AG20443 (cell line): ENCODE data around the gene ATP8A1.

ENCODE experiments used
- DNase-seq: peaks from one replicate; pipeline ENCODE4 v3.0.0; 2012; ENCODE audit warnings: low spot score, mixed read lengths

The ATP8A1 gene

DNA sequence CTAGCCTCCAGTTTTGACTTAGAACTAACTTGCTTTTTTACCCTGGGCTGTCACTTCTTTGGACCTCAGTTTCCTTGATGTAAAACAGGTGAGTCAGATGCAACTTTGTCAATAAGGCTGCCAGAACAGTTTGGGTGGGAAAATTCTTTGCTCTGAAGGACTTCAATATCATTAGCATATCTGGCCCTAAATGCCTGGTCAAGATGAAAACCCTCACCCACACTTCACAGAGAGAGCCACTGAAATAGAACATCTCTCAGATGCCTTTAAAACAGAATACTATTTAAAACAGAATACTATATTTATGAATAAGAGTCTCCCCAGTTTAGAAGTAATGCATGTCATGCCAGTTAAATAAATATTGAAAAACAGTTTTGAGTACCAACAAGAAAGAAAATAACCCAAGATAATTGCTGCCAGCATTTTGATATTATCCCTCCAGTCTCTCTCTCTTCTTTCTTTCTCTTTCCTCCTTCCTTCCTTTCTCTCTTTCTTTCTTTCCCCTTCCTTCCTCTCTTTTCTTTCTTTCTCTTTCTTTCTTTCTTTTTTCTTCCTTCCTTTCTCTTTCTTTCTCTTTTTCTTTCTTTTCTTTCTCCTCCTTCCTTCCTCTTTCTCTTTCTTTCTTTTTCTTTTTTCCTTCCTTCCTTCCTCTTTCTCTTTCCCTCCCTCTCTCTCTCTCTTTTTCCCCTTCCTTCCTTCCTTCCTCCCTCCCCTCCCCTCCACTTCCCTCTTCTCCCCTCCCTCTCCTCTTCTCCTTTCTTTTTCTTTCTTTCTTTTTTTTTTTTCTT, 292.4 kb downstream of the ATP8A1 start:
- DNase-seq, result no peak

DNA sequence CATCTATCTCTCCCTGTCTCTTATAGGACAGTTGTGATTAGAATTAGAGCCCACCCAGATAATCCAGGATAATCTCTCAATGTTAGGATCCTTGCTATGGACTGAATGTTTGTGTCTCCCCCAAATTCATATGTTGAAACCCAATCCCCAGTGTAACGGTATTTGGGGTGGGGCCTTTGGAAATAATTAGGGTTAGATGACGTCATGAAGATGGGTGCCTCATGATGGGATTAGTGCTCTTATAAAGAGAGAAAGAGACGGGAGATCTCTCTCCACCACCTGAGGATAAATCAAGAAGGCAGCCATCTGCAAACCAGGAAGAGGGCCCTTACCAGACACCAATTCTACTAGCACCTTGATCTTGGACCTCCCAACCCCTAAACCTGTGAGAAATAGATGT, 293.3 kb downstream of the ATP8A1 start:
- no peak for DNase-seq

DNA sequence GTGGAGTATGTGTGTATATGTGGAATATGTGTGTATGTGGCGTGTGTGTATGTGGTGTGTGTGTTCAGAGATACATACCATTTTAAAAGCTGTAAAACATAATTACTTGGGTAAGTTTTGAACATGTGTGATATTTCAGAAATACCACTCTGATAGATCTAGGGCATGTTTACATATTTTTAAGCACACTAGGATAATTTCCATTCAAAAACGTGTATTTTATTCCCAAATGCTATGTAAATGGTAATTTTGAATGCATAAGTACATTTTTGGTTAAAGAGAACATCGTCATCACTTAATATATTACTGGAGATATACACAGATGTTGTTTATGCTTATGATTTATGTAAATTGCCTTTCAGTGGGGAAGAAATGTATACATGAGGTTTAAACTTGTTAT, 294.3 kb downstream of the ATP8A1 start:
- no peak for DNase-seq

DNA sequence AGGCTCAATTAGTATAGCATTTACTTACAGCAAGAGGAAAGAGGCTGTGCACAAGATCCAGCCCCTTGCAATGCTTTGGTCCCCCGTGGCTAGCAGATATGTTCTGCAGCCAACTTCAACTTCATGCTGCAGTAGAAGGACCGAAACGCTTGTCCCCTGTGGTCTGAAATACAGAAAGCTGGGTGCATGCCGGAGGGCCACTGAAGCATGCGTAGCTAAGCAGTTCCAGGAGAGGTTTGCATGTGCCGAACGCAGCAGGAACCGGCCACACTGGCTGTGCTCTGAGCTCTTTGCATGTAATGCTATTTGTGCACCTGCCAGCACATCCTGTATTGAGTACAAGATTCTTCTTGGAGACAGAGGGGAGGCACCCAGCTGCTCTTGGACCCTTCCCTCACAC, 295.4 kb downstream of the ATP8A1 start:
- DNase-seq, result no peak

DNA sequence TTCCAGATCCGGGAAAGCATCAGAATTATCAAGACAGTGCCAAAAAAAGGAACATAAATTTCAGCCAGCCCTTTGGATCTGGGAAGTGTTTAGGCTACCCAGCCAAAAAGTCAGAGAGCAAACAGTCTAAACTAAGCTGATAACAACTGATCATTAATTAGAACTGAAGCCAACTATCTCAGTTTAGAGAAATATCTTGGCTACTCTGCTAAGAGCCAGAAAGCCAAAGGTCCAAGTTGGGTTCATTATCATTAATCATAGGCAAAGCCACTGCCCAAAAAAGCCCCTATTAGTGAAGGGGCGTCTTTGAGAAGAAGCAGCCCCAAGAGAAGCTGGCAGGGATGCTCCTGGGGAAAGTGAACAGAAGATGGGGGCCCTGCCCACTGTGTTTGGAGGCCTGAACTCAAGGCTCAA, 296.6 kb downstream of the ATP8A1 start:
- DNase-seq, result no peak

DNA sequence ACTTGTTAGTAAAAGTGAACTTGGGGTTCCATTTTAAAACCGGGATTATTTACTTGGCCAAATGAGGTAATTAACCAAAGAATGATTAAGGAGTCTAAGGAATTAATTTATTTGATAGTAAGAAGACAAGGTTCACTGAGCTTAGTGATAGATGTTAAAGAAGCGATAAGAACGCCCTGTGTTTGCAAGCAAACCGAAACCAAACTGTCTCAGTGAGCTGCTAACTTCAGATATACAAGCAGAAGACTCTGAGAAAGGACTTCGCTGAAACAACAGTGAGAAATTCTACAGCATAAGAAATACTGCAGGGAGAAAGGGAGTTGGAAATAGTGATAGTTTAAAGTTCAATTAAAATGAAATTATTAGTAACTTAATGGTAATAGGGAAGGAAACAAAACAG, 297.2 kb downstream of the ATP8A1 start:
- no peak for DNase-seq
